ENCODE data around the gene TP63. TPM values are rescaled to one million over a fixed set of nuclear protein-coding genes. Genes with fewer than 3 reads are reported as not detected.
A peak's percentile ranks its signal among the peaks of the same experiment; 100 is the strongest.

Gene TP63
- total RNA-seq, 1 donor from 2014 or later = 1.1 TPM

DNA sequence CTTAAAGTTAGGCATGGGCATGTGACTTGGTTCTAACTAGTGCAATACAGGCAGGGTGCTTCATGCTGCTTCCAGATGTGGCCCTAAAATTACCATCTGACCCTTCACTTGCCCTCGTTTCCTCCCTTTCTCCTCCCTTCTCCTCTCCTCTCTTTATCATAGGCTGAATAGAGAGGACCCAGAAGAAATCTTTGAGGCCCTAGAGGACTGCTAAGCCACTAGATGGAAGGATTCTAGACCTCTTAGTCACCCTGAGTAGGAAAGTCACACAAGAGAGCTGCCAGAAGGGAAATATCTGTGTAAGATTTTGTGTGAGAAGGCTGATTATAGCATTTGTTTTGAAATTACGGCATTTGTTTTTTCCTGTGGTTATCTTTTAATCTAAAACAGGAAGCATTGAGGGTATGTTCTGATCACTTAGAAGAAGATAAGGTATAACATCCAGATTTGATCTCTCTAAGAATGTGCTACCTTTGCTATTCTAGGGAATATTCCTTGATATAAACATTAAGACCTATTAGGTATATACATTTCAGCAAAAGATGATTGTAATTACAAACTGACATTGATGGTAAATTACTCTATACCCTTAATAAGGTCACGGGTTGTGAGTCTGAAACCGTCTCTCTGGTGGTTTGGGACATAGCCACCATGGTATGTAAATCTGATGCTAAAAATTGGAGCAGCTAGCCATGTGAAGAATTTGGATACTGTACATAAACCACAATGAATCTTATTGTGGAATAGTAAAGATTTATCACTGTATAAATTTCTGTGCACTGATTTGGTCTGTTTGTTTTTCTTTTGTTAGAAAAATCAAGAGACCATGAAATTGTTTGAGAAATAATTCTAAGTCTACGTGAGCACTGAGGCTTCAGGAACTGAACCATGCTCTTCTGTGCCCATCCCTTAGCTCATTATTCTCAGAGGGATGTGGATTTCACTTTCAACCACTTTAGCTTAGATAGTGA, 84.1 kb downstream of the TP63 start:
- Histone ChIP-seq H3K27ac (ENCODE audit: low read depth, low read length) (peak overlapping the region; percentile 69), H4K20me1 (ENCODE audit: insufficient read depth, low read length) (no peaks in the 10 kb centered on the region), H3K36me3 (ENCODE audit: insufficient read depth, low read length) (no peaks in the 10 kb centered on the region), H3K4me1 (ENCODE audit: insufficient read depth, low read length) (peaks cover 16% of the 10 kb centered on the region), H3K27me3 (ENCODE audit: insufficient read depth, low read length) (no peaks in the 10 kb centered on the region), H3K79me2 (ENCODE audit: insufficient read depth, low read length) (no peaks in the 10 kb centered on the region), H3K4me2 (ENCODE audit: low read length) (peak overlapping the region; percentile 54), H3K4me3 (ENCODE audit: insufficient read depth, low read depth, low read length) (no peak overlapping the region), H3K9me3 (ENCODE audit: insufficient read depth, low read depth, low read length) (no peaks in the 10 kb centered on the region), H2AFZ (ENCODE audit: low read depth, low read length) (no peak overlapping the region), H3K9ac (ENCODE audit: low read length) (peak overlapping the region; percentile 10)
- Mint-ChIP-seq H3K9me3 (ENCODE audit: unreplicated experiment) (no peaks in the 10 kb centered on the region), H3K27me3 (ENCODE audit: low read depth, unreplicated experiment) (no peaks in the 10 kb centered on the region), H3K27ac (ENCODE audit: unreplicated experiment) (peak overlapping the region; percentile 81), H3K4me1 (ENCODE audit: low read depth, unreplicated experiment) (peaks cover 36% of the 10 kb centered on the region), H3K4me3 (ENCODE audit: unreplicated experiment) (no peak overlapping the region), H3K36me3 (ENCODE audit: low read depth, unreplicated experiment) (no peaks in the 10 kb centered on the region)
- FAIRE-seq (peak; percentile 94), DNase-seq (ENCODE audit: low read depth) (peak; percentile 90)
- TF ChIP-seq EZH2 (IDR thresholded peaks at IDR 0.05; ENCODE audit: insufficient read depth, low read length) (no peak), CTCF (IDR thresholded peaks at IDR 0.05; ENCODE audit: insufficient read depth, low read depth, low read length) (no peak)

- Histone ChIP-seq H3K4me2 (ENCODE audit: low read length) (no peak overlapping the region), H3K9ac (ENCODE audit: low read length) (no peak overlapping the region), H3K79me2 (ENCODE audit: insufficient read depth, low read length) (no peaks in the 10 kb centered on the region), H3K27me3 (ENCODE audit: insufficient read depth, low read length) (no peaks in the 10 kb centered on the region), H3K27ac (ENCODE audit: low read depth, low read length) (no peak overlapping the region), H3K4me3 (ENCODE audit: insufficient read depth, low read depth, low read length) (no peak overlapping the region), H4K20me1 (ENCODE audit: insufficient read depth, low read length) (no peaks in the 10 kb centered on the region), H3K4me1 (ENCODE audit: insufficient read depth, low read length) (peaks cover 8% of the 10 kb centered on the region), H3K36me3 (ENCODE audit: insufficient read depth, low read length) (no peaks in the 10 kb centered on the region), H2AFZ (ENCODE audit: low read depth, low read length) (no peak overlapping the region), H3K9me3 (ENCODE audit: insufficient read depth, low read depth, low read length) (no peaks in the 10 kb centered on the region)
- Mint-ChIP-seq H3K4me3 (ENCODE audit: unreplicated experiment) (no peak overlapping the region), H3K27me3 (ENCODE audit: low read depth, unreplicated experiment) (no peaks in the 10 kb centered on the region), H3K36me3 (ENCODE audit: low read depth, unreplicated experiment) (no peaks in the 10 kb centered on the region), H3K4me1 (ENCODE audit: low read depth, unreplicated experiment) (peaks cover 20% of the 10 kb centered on the region), H3K9me3 (ENCODE audit: unreplicated experiment) (no peaks in the 10 kb centered on the region), H3K27ac (ENCODE audit: unreplicated experiment) (no peak overlapping the region)
- TF ChIP-seq EZH2 (IDR thresholded peaks at IDR 0.05; ENCODE audit: insufficient read depth, low read length) = no peak
- no peak for TF ChIP-seq CTCF (IDR thresholded peaks at IDR 0.05; ENCODE audit: insufficient read depth, low read depth, low read length)
- DNase-seq (ENCODE audit: low read depth) (no peak), FAIRE-seq (no peak)
Measured at GRCh38 chr3:189718215-189718614, 87.0 kb downstream of the TP63 start.

Measured in astrocyte (in vitro differentiated cells and primary cell).